IPS-15b (cell line): ENCODE results near the gene IQCK.

Experiments used
- H3K27me3 ChIP-seq: one replicate; pipeline ENCODE4 v1.6.1; 2013; ENCODE audit warnings: low read length; ENCODE audit not compliant: control insufficient read depth, insufficient read depth
- H3K36me3 ChIP-seq: one replicate; pipeline ENCODE4 v1.6.1; 2013; ENCODE audit warnings: low read length; ENCODE audit not compliant: control insufficient read depth, insufficient read depth
- H3K4me1 ChIP-seq: one replicate; pipeline ENCODE4 v1.6.1; 2013; ENCODE audit warnings: mild to moderate bottlenecking, low read length; ENCODE audit not compliant: control insufficient read depth, insufficient read depth
- H3K4me3 ChIP-seq: one replicate; pipeline ENCODE4 v1.5.1; 2013; ENCODE audit warnings: low read depth, low read length
- H3K9ac ChIP-seq: one replicate; pipeline ENCODE4 v1.6.1; 2013; ENCODE audit warnings: low read depth, mild to moderate bottlenecking, low read length
- H3K9me3 ChIP-seq: one replicate; pipeline ENCODE4 v1.6.1; 2013; ENCODE audit warnings: mild to moderate bottlenecking, low read length; ENCODE audit not compliant: control insufficient read depth, insufficient read depth

IQCK gene

DNA sequence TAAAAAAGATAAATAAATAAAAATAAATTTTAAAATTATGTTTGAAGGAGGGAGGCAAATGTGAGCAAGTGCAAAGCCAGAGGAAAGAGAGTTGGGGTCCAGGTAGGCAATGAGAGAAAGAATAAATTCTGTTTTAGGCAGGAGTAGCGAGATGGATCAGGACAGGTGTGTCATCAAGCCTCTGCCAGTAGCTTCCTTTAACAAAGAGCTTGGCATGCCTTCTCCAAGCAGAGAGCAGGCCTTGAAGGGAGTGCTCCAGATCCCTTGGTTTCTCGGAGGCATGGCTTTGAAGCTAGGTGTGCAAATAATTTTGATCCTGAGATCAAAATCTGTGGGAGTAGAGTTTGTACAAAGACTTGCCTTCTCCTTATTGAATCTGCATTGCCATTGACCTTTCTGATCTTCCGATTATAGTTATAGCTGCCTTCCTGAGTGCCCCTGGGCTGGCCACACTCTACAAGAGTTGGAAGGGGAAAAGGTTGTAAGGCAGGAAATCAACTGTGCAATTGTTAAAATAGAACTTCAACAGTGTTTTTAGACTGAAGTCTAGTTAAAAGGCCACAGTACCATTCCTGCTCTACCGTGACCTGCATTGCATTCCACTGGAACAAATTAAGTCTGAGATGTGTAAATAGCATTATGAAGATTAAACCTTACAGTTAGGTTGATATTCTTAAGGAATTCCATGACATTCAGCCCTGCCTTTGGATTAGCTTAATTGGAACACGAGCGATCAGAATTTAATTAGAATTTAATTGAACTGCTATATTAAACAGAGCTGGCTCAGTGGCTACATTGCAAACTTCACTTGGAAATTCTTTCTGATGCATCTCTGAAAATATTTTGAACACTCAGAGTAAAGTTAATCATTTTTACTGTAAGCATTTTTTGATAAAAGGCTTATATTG is 33.7 kb downstream of the IQCK start:
- H3K9me3 ChIP-seq = no peaks in the 10 kb centered on the region
- H3K4me3 ChIP-seq = no peak overlapping the region
- no peak overlapping the region for H3K9ac ChIP-seq
- no peaks in the 10 kb centered on the region for H3K27me3 ChIP-seq
- H3K4me1 ChIP-seq = no peaks in the 10 kb centered on the region
- no peaks in the 10 kb centered on the region for H3K36me3 ChIP-seq

DNA sequence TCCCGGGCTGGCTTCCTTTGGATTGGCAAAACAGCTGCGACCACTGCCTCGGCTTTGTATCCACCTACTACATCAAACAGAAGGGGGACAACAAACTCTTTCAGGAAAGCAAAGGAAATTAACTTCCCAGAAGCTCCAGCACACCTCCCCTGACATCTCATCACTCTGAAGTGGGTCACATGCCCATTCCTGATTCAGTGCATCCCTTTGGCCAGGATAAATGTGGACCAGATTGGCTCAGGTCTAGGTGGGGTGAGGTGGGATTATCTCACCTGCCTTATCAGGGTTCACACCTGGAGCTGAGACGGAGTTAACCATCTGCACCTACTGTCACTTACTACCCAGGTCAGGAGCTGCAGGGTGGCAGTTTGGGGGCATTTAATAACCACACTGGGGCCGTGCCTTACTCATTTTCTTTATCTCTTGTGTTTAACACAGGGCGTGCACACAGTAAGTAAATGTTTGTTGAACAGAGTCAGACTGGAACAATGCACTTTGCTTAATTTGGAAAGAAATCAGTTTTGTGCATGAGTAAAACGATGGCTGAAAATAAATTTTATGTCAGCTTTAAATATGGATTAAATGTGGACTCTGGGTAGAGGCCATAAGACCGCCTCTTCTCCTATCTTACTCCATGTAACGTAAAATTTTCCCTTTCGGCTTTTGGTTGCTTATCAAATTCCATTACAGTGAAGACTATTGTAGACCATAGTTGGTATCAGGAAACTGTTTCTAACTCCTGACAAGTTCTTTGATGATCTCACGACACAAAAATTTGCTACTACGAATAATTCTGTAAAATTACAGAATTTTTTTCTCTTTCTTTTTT is 36.0 kb downstream of the IQCK start:
- H3K9ac ChIP-seq = no peak overlapping the region
- H3K4me3 ChIP-seq = no peak overlapping the region
- H3K27me3 ChIP-seq = no peaks in the 10 kb centered on the region
- H3K36me3 ChIP-seq = no peaks in the 10 kb centered on the region
- H3K4me1 ChIP-seq = no peaks in the 10 kb centered on the region
- H3K9me3 ChIP-seq = no peaks in the 10 kb centered on the region

DNA sequence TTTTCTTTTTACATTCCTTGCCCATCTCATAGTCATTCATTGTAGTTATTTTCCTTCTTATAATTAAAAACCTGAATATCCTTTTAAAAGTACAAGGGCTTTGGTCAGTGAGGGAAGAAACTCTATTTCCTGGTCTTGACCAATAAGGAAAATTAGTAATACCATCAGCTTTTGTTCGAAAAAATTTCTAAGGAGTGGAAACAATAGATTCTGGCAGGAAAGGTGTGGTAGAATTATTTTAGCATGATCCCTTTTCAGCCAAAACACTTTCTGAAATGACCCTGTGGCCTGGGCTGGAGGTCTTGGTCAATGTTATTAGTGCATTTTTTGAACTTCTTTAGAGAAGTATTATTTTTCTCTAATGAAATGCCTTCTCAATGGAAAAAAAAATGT is 36.6 kb downstream of the IQCK start:
- H3K27me3 ChIP-seq = no peaks in the 10 kb centered on the region
- no peak overlapping the region for H3K4me3 ChIP-seq
- no peak overlapping the region for H3K9ac ChIP-seq
- H3K36me3 ChIP-seq = no peaks in the 10 kb centered on the region
- no peaks in the 10 kb centered on the region for H3K4me1 ChIP-seq
- H3K9me3 ChIP-seq = no peaks in the 10 kb centered on the region

DNA sequence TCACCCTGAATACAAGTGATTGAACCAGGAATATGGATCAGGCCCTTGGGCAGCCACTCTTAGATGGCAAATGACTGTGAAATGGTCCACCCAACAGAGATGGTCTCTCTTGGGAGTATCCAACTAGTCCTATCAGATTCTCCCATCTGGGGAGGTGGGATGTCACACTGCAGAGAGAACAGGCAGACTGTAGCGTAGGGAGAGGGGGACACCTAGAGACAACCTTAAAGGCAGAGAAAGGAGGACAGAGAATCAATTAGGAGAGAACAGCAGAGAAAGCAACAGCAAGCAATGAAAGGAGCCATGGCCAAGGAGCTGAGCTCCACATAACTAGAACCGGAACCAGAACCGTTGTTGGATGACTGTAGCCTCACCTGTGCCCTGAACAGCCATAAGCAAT is 37.2 kb downstream of the IQCK start:
- H3K27me3 ChIP-seq = no peaks in the 10 kb centered on the region
- H3K36me3 ChIP-seq = no peaks in the 10 kb centered on the region
- H3K9me3 ChIP-seq = no peaks in the 10 kb centered on the region
- no peaks in the 10 kb centered on the region for H3K4me1 ChIP-seq
- no peak overlapping the region for H3K4me3 ChIP-seq
- H3K9ac ChIP-seq = no peak overlapping the region

DNA sequence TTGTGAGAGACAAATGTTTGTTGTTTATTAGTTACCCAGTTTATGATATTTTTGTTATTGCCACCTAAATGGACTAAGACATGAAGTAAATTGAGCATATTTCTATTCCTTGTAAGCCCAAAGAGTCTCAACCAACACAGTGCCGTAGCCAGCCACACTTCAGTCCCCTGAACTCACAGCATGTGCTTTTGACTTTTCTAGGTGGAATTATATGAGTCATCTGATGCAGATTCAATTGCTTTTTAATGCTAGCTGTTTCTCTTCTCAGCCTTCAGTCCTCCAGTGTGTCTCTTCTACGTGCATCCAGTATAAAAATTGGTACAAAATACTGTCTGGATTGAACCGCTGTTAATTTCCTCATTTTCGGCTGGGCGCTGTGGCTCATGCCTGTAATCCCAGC is 39.0 kb downstream of the IQCK start:
- Histone ChIP-seq H3K9ac (no peak overlapping the region), H3K27me3 (no peaks in the 10 kb centered on the region), H3K4me1 (no peaks in the 10 kb centered on the region)

DNA sequence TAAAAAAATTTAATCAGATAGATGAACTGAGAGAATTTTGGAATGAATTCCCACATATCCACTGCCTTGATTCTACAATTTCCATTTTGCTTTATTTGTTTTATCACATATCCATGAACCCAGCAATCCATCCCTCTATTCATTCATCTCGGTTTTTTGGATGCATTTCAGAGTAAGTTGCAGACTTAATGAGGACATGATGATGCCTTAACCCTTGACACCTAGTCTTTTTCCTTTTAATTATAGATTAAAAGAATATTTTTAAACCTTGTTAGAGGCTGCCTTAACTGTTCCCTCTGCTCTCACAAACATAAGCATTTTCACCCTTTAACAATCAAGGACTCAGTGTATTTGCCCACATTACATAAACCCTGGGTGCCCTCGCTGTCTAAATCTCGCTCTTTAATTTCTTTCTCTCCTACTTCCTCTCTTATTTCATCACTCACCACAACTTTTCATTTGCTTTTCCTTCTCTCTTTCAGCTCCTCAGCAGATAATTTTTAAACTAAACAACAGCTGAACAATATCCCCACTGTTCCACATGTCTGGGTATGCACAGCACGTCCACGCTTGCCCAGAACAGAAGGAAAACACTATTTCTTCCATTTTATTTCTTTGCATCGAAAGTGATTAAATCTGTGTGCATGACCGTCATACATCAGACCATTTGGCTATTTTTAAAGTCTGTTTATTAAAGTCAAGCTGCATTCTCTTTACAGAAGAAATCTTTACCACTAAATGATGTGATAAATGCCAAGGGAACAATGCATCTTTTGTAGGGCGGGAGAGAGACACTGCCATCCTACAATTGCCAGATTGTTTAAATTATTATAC is 39.9 kb downstream of the IQCK start:
- Histone ChIP-seq H3K4me1 (no peaks in the 10 kb centered on the region), H3K4me3 (no peak overlapping the region), H3K9me3 (no peaks in the 10 kb centered on the region), H3K36me3 (no peaks in the 10 kb centered on the region), H3K9ac (no peak overlapping the region), H3K27me3 (no peaks in the 10 kb centered on the region)

More for the DNA sequence above, 39.0 kb downstream of the IQCK start:
- Histone ChIP-seq H3K4me3 (no peak overlapping the region), H3K36me3 (no peaks in the 10 kb centered on the region), H3K9me3 (no peaks in the 10 kb centered on the region)

DNA sequence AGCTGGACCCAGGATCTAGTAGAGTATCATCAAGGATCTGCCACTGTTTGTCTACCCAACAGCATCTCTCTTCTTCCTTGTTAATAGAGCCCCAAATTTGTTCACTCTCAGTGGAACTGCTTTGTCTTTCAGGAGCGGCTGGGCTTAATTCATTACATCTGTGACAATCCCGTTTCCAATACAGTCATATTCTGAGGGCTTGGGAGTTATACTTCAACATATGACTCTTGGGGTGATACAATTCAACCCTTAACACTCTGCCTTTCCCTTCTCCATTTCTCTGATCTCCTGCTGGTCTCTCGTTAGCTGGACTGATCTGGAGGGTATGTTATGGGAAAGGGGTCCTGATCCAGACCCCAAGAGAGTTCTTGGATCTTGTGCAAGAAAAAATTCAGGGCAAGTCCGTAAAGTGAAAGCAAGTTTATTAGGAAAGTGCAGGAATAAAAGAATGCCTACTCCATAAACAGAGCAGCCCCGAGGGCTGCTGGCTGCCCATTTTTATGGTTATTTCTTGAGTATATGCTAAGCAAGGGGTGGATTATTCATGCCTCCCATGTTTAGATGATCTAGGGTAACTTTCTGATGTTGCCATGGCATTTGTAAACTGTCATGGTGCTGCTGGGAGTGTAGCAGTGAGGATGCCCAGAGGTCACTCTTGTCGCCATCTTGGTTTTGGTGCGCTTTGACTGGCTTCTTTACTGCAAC is 42.4 kb downstream of the IQCK start:
- Histone ChIP-seq H3K9me3 (no peaks in the 10 kb centered on the region), H3K9ac (no peak overlapping the region), H3K4me3 (no peak overlapping the region), H3K4me1 (no peaks in the 10 kb centered on the region), H3K27me3 (no peaks in the 10 kb centered on the region), H3K36me3 (no peaks in the 10 kb centered on the region)

DNA sequence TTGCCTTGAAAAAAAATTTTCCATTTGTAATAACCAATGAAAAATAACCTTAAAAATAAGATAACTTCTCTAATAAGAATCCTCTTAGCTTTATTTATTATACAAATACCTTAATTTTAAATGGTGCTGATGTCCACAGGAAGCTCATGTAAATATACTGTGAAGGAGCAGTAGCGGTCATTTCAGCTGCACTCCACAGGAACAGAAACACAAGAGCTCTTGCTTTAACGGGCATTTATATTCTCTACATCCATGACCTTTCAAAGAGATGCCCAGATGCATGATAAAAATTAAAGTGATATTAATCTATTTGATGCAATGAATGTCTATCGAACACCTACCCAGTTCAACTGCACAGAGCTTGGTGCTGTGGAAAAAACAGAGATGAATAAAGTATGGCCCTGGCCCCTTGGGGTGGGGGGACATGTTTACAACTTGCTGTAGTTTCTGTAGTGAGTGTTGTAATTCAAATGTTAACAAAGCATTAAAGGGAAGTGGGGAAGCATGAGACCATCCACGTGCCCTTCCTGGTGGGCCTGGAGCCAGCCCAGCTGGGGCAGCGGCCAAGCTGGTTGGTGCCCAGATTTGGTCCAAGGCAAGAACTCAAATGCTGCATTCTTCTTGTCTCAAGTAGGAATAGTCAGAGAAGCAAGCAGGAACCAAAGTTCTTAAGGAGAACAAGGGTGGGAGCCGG is 47.9 kb downstream of the IQCK start:
- H3K36me3 ChIP-seq = no peaks in the 10 kb centered on the region
- no peak overlapping the region for H3K9ac ChIP-seq
- no peak overlapping the region for H3K4me3 ChIP-seq
- H3K9me3 ChIP-seq = peaks cover 3% of the 10 kb centered on the region
- H3K4me1 ChIP-seq = peaks cover 8% of the 10 kb centered on the region
- no peaks in the 10 kb centered on the region for H3K27me3 ChIP-seq

DNA sequence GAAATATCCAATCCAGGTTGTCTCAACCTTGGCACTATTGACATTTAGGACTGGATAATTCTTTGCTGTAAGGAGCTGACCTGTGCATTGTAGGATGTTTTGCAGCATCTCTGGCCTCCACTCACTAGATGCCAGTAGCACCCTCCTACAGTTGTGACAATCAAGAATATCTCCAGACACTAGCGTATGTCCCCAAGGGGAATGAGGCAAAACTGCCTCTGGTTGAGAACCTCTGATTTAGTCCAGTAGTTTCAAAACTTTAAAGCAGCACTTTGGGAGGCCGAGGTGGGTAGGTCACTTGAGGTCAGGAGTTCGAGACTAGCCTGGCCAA is 48.4 kb downstream of the IQCK start:
- Histone ChIP-seq H3K9ac (no peak overlapping the region), H3K36me3 (no peaks in the 10 kb centered on the region), H3K9me3 (peaks cover 3% of the 10 kb centered on the region), H3K4me3 (no peak overlapping the region), H3K4me1 (peaks cover 8% of the 10 kb centered on the region), H3K27me3 (no peaks in the 10 kb centered on the region)

DNA sequence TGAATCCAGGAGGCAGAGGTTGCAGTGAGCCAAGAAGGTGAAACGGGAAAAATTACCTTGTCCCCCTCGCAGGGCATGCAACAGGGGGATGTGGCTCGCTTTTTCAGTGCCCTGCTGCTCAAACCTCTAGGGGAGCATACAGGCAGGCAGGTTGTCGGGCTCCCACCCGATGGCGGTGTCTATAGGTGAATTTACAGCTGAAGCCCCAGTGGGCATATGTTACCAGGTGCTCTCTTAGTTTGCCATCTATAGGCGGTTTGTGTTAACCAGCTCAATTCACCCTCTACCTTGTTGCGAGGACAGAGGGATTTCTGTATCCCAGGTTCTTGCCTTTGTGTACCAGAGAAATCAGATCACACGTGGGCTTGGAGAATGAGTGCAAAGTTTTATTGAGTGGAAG is 48.9 kb downstream of the IQCK start:
- Histone ChIP-seq H3K36me3 (no peaks in the 10 kb centered on the region), H3K9ac (no peak overlapping the region), H3K27me3 (no peaks in the 10 kb centered on the region), H3K4me1 (peaks cover 11% of the 10 kb centered on the region), H3K4me3 (no peak overlapping the region), H3K9me3 (peaks cover 3% of the 10 kb centered on the region)

DNA sequence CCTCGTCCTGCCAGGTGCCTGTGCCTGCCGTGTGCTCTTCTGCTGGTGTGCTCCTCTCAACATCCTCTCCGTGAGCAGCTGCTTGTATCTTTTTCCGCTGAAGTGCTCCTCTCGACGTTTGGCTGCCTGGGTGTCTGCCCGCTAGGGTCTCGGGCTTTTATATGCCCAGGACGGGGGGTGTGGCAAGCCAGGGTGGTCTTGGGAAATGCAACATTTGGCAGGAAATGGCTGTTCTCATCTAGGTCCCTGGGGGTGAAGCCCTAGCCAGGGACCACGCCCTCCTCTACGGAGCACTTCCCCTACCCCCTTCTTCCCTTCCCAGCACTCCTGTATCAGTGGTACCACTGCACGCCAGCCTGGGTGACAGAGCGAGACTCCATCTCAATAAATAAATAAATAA is 49.4 kb downstream of the IQCK start:
- Histone ChIP-seq H3K27me3 (no peaks in the 10 kb centered on the region), H3K9me3 (peaks cover 3% of the 10 kb centered on the region), H3K9ac (no peak overlapping the region), H3K4me3 (no peak overlapping the region), H3K36me3 (no peaks in the 10 kb centered on the region), H3K4me1 (peaks cover 12% of the 10 kb centered on the region)
